NOMO-1 treated with DMSO at 0.1 percent for 48 hours (cell line): ENCODE results near the gene CD3G.
A peak's percentile ranks its signal among the peaks of the same experiment; 100 is the strongest.
"Not testable (repeated sequence)": the region's sequence is repeated elsewhere in the genome, so short reads cannot be mapped to it uniquely, and the experiment has no call there.

Source experiments
- DNase-seq: peaks from one replicate; lab custom pipeline; 2025; ENCODE audit not compliant: unreplicated experiment; lab: John Stamatoyannopoulos, UW

Gene CD3G

DNA sequence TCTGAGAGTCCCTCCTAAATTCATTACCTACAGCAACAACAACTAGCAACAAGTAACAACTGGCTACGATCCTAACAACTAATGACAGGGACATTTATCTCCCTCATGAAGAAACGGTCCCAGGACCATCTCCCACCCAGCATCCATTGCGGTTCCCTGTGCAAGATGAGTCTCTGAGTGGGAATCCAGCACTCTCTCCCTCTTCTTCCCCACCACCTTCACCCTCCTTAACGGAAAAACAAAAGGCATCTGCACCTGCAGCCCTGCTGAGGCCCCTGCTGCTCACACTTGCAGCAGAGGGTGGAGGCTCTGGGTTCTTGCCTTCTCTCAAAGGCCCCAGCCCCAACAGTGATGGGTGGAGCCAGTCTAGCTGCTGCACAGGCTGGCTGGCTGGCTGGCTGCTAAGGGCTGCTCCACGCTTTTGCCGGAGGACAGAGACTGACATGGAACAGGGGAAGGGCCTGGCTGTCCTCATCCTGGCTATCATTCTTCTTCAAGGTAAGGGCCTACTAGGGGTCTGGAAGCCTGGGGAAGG, at the start of gene CD3G:
Gene CD3G (plus strand): TSS at position 364 of the 535 bp plus-strand sequence. CDS start 80 bp downstream, at position 444.
- no peak for DNase-seq

DNA sequence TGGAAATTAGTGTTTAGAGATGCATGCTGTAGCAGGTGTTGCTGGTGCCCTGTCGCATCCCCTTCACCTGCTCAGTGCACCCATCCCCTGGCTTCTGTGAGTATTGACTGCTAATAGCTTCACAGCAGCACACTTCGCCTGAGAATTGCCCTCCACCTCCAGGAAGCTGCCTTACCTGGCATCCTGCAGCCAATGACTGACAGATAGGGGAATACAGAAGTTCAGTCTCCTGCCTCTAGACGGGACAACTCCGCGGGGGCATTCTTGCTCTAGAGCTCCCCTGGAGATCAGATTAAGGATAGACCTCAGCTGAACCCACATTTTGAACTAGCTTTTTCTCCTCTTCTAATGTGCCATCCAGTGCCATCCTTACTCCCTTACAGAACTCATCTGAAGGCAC, 48.9 kb upstream of the CD3G start:
- no peak for DNase-seq

DNA sequence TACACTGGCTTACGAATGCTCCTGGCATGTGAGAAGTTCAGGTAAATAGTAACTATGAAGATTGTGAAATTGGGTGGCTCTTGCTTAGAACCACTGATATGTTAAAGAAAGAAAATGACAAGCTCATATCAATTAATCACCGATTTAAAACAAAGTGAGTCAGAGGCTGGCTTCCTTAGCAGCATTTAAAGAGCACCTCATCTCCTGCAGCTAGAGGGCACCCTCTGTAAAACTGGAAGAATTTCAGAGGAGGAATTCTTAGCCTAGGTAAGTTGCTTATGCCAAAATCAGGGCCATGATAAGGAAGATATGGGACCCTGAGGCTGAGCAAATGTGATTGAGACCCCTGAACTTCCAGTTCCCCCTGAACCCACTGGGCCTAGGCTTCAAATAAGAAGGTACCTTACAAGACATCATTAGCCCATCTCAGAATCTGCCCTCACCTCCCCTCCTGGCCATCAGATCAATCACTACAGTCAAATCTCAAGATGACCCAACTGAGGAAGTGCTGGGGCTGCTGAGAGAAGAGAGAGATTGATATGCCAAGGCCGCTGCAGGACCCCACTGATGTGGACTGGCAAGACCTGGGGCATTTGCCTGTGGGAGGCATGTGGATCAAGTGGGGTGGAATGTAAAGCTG, 48.2 kb upstream of the CD3G start:
- DNase-seq = no peak

DNA sequence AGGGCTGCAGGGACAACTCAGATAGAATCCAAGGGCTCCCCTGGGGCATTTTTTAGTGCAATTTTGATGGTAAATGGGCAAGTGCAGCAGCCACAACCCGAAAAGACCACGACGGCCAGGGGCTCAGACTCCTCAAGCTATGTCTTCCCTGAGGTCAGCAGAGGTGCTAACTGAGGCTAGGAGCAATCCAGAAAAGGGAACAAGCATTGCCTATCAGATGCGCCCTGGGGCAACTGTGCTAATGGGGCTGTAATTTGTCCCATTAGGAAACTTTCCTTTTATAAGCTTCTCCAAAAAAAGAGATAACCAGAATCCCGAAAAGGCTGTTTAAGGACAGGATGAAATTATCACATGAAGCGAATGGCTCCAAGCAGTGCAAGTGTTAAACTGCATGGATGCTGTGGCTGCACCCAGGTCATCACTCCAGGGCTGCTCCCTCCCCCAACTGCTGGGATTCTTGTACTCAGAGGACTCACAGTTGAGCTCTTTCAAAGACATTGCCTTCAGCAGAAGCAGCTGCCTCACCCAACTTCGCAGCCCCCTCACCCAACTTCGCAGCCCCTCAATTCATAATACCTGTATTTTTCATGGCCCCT, 42.4 kb upstream of the CD3G start:
- DNase-seq = no peak

DNA sequence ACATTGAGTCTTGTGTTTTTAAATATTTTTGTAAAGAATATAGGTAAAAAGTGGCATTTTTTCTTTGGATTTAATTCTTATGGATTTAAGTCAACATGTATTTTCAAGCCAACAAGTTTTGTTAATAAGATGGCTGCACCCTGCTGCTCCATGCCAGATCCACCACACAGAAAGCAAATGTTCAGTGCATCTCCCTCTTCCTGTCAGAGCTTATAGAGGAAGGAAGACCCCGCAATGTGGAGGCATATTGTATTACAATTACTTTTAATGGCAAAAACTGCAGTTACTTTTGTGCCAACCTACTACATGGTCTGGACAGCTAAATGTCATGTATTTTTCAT, 39.9 kb upstream of the CD3G start:
- DNase-seq = no peak

DNA sequence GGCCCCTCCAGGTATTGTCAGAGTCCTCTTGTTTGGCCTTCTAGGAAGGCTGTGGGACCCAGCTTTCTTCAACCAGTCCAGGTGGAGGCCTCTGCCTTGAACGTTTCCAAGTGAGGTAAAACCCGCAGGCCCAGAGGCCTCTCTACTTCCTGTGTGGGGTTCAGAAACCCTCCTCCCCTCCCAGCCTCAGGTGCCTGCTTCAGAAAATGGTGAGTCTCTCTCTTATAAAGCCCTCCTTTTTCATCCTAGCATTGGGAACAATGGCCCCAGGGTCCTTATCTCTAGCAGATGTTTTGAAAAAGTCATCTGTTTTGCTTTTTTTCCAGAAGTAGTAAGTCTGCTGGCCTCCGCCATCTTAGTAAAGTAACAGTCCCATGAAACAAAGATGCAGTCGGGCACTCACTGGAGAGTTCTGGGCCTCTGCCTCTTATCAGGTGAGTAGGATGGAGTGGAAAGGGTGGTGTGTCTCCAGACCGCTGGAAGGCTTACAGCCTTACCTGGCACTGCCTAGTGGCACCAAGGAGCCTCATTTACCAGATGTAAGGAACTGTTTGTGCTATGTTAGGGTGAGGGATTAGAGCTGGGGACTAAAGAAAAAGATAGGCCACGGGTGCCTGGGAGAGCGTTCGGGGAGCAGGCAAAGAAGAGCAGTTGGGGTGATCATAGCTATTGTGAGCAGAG, 39.4 kb upstream of the CD3G start, which contains the start of gene CD3E:
Gene CD3E (plus strand): TSS at position 163 of the 681 bp plus-strand sequence. CDS start 223 bp downstream, at position 386.
- DNase-seq = no peak

DNA sequence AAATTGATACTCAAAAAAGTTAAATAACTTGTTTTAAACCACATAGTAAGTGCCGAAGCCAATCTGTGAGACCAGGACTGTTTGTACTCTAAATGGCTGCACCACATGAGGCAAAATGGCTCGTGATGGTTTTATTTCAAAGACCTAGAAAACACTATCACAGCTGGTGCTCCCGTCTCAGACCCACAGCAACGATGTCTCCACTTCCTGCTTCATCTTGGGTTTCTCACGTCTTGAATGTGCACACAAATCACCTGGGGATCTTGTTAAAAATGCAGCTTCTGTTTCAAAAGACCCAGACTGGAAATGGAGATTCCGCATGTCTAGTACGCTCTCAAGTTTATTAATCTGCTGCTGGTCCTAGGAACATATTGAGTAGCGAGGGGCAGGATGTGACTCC, 38.4 kb upstream of the CD3G start:
- DNase-seq = no peak

DNA sequence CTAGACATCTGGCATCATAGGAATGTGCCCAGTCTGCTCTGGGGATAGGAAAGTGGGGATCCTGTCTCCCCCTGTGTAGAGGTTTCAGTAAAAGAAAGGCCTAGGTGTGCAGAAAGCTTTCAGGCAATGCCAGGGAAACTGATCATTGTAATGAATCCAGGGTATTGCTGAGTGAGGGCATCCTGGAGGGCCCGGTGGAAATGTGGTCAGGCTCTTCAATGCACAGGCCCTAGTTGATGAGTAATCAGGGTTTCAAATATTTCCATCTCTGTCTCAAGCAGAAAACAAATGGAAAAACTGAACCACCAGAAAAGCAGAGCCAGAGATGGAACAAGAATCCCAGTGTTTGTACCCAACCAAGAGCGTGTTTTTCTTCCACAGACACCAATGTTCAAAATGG, 37.6 kb upstream of the CD3G start:
- no peak for DNase-seq

DNA sequence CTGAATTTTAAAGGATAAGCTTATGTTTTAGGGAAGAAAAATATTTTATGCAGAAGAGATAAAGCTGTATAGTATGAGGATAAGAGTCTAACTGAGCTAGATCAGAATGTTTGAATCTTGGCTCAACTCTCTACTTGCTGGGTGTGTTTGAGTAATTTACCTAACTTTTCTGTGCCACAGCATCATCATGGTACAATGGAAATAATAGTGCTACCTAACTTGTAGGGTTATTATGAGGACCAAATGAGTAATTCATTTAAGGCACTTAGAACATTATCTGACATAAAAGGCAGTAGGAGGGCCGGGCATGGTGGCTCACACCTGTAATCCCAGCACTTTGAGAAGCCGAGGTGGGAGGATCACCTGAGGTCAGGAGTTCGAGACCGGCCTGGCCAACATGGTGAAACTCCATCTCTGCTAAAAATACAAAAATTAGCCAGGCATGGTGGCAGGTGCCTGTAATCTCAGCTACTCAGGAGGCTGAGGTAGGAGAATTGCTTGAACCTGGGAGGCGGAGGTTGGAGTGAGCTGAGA, 35.1 kb upstream of the CD3G start:
- not testable (repeated sequence) for DNase-seq

DNA sequence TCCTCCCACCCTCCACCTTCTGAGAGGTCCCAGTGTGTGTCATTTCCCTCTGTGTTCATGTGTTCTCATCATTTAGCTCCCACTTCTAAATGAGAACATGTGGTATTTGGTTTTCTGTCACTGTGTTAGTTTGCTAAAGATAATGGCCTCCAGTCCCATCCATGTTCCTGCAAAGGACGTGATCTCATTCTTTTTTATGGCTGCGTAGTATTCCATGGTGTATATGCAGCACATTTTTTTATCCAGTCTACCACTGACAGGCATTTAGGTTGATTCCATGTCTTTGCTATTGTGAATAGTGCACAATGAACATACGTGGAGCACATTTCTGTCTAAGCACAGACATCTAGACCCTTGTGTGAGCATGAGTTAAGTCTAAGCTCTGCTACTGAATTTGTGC, 33.9 kb upstream of the CD3G start:
- DNase-seq = no peak

DNA sequence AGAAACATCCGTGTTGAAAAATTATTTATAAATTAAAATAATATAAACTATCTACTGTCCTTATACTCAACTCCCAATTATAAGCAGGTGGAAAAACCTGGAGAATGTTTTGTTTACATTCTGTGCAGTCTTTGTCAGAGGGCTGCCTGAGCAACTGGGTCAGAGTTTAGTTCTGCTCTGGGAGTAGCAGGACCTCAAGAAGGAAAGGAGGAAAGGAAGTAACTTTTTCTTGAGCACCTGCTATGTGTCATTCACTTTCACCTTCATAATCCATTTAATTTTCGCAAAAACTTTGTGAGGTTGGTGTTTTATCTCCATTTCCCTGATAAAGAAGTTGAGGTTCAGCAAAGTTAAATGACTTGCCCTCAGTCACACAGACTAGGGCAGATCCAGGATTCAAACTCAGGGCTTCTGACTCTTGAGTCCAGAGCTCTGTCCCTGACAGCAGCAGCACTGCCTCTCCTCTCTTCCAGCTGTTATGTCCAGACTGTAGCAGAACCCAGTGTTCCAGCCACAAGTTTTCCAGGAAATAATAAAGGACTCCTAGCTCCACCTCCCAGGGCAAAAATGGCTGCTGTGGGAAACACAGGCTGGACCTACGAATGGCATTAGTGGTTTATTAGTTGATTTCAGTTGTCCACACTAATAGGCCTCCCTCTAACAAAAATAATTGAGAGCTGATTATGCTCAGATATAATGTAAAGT, 33.2 kb upstream of the CD3G start:
- no peak for DNase-seq

DNA sequence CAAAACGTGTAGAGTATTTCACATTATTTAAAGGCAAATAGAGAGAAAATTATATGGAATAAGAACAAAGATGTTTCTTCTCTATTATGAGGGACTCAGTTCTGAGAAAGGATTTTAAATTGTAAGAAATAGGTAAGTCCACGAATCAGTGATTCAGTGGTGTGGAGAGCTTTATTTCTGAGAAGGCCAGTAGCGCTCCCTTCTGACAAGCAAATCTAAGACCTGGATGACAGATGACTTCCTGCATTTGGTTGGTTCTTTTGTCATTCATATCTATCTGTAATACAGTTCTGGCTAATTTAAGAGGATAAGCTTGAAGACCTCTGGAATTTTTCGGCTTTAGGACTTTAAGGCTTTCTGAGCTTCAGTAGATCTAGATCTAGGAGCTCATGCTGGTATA, 32.6 kb upstream of the CD3G start:
- no peak for DNase-seq

DNA sequence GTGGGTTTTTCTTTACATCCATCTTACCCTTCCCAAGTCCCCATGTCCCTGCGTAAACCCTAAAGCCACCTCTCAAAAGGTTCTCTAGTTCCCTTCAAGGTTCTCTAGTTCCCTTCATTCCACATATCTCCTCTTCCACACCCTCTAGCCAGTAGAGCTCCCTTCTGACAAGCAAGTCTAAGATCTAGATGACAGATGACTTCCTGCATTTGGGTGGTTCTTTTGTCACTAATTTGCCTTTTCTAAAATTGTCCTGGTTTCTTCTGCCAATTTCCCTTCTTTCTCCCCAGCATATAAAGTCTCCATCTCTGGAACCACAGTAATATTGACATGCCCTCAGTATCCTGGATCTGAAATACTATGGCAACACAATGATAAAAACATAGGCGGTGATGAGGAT, 31.8 kb upstream of the CD3G start:
- DNase-seq = no peak

DNA sequence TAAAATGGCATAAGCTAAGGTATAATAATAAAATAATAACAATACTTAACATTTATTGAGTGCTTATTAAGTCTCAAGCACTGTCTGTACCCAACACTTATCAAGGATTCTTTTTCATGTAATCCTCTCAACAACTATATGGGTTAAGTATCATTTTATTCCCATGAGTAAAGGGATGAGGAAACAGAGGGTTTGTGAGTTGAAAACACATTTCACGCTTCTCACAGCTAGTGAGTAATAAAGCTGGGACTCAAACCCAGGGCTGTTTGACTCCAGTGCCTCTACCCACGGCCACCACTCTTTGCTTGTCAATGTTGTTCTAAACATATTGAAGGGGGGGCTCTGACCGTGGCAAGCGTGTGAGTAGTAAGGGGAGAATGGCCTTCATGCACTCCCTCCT, 30.9 kb upstream of the CD3G start:
- DNase-seq = no peak

DNA sequence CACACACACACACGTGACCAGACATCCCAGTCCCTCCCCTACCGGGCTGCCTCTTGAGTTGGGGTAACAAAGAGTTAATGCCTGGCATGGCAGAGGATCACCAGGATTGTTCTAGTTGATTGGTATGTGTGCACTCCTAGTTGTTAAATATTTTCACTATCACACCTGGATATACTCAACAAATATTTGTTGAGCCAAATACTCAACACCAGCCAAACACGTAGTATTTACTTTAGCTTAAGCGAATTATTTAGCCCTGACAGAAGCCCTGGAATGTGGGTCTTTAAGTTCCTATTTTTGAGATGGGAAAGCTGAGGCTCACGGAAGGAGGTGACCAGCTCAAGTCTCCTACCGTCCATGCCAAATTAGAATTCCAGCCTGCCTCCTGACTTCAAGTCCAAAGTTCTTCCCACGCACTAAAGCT, 29.1 kb upstream of the CD3G start:
- no peak for DNase-seq

DNA sequence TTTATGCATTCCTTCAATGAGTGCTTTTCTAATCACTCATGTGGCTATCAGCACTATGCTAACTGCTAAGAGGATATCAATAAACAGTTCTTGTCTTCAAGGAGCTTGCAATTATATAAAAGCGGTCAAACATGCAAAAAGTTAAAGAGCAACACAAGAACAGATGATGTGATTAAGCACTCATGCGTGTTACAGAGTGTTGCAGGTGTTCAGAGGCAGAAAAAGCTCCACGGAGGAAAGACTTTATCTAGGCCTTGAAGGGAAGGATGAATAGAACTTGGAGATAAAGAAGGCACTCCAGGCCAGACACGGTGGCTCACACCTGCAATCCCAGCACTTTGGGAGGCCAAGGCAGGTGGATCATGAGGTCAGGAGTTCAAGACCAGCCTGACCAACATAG, 26.0 kb upstream of the CD3G start:
- no peak for DNase-seq

DNA sequence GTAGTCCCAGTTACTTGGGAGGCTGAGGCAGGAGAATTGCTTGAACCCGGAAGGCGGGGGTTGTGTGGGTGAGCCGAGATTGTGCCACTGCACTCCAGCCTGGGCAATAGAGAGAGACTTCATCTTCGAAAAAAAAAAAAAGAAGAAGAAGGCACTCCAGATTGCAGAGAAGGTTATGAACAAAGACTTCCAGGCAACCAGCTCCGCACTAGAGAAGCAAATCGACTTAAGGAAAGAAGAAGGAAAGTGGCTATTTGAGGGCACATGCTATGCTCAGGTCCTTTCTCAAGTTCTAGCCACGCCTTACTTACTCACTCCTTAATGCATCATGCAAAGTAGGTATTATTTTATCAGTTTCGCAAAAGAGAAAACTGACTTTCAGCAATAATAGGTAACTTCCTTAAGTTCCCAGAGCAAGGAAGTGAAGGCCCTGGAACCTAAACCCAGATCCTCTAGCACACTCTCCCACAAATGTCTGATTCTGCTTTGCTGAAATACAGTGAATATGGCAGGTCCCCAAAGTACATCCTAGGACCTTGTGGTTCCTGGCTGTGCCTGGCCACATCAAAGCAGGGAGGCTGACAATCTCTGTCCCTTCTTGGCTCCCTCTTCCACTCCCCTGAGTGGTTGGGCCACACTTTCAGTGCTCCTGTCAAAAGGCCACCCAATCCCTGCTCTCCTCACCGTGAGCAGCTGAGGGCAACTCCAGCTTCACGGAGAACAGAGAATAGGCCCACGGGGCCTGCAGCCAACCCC, 25.4 kb upstream of the CD3G start:
- DNase-seq = peak; percentile 53

DNA sequence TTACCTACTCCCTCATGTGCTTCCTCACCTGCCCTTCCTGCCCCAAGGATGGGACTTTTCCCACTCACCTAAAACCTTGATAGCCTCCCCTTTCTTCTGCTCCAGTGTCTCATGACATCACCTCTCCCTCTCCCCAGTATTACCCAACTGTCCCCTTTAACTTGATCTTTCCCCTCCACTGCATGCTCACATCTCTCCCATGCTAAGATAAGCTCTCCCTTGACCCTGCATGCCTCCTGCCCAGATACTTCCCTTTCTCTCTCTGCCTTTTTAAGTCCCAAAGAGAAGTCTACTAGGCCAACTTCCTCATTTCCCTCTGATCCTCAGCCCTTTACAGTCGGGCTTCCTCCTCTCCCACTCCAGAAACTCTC, 24.8 kb upstream of the CD3G start:
- DNase-seq = peak; percentile 79

DNA sequence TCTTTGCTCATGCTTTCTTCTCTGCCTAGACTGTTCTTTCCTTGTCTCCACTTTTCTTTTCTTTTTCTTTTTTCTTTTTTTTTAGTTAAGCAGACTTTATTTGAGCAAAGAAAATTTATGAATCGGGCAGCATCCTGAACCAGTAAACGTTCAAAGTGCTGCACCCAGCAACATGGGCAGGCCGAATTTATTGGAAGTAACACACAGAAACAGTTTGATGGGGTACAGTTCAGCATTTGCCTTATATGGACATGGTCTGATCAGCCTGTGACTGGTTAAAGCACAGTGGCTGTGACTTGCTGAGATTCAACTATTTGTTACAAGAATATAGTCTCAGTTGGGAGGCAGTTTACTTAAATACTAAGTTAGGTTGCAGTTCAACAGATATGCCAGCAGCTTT, 23.6 kb upstream of the CD3G start:
- no peak for DNase-seq

DNA sequence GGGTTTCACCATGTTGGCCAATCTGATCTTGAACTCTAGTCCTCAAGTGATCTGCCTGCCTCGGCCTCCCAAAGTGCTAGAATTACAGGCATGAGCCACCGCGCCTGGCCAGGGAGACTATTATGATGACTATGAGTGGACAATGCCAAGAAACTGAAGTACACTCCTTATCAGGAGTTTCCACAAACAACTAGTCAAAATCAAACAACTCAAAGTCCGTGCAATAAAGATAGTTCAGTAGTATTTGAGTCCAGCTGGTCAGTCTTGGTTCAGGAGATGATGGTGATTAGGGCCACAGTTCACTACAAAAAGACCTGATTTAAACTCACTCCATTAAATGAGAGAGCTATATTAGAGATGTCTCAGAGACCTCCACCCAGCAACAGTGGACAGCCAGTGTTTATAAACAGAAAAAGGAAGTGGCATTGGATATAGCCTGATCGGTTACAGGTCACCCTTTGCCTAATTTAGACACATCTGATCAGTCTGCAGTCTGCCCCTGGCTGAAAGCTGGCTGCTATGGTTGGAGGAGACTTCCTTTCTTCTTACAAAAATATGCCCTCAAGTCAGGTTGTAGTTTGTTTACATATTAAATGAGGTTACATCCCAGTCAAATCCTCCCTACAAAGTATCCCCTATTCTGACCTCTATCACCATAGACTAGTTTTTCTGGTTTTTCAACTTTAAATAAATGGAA, 22.6 kb upstream of the CD3G start:
- peak; percentile 75 for DNase-seq
